Ovary (tissue), 3 donors: ENCODE results near the gene ROBO2.

Experiments
- CTCF ChIP-seq, 3 donors: fragments of 450-650 bp in 2 of 3; fragments of 200-600 bp in 1 of 3; IDR thresholded peaks; one replicate each; pipeline versions ENCODE4 v1.5.1 to v1.8.0; 2016 to 2022; ENCODE audit warnings: antibody characterized with exemption in 3 of 3, mild to moderate bottlenecking in 1 of 3
- POLR2A ChIP-seq: fragments of 450-650 bp; IDR thresholded peaks from one replicate; pipeline ENCODE4 v1.6.1; 2017; ENCODE audit warnings: antibody characterized with exemption, mild to moderate bottlenecking, moderate library complexity
- donor health status: DM: no; HTN: no; CAD: no.

DNA sequence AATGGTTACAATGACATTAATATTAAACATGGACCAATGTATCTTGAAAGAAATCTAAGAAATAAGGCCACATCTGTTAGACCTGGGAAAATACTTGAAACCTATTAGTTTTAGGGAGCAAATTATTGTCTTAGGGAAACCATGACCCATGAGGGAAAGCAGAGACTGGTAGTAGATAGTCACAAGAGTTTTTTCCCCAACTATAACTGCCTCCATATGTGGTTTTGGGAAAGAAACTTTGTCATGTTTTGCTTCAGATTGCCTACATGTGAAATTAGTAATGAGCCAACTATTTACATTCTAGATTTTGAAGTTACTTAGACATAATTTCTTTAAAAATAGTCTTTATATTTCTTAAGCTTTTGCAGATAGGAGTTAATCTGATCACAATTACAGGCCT lies 474.9 kb downstream of the ROBO2 start:
- TF ChIP-seq CTCF (IDR thresholded peaks at IDR 0.05) (no peak), POLR2A (no peak)
